Gastroesophageal sphincter (tissue), 4 donors: ENCODE measurements around the gene ZBED3. TPM values are rescaled to one million over a fixed set of nuclear protein-coding genes. Genes with fewer than 3 reads are reported as not detected.

Experiments used
- ATAC-seq: fragments of 150-250 bp; one replicate; pipeline ENCODE4 v1.9.1; 2016; ENCODE audit warnings: mild to moderate bottlenecking, moderate library complexity
- H3K27ac ChIP-seq, 4 donors: fragments of 200-600 bp; sonication (generic) in 3 of 4; 1 replicate in 3 of 4; 2 replicates in 1 of 4; pipeline ENCODE4 v1.5.1; 2016 to 2019
- H3K27me3 ChIP-seq: fragments of 200-600 bp; sonication (generic); one replicate; pipeline ENCODE4 v1.5.1; 2019
- H3K36me3 ChIP-seq, 2 donors: fragments of 200-600 bp; sonication (generic); one replicate each; pipeline ENCODE4 v1.5.1; 2019; ENCODE audit warnings: control low read depth in 1 of 2
- H3K4me1 ChIP-seq, 3 donors: fragments of 200-600 bp; sonication (generic); 1 replicate in 2 of 3; 2 replicates in 1 of 3; pipeline ENCODE4 v1.5.1; 2016 to 2019; ENCODE audit warnings: control low read depth in 2 of 3
- H3K4me3 ChIP-seq, 2 donors: fragments of 200-600 bp; sonication (generic); one replicate each; pipeline ENCODE4 v1.5.1; 2019; ENCODE audit warnings: mild to moderate bottlenecking in 1 of 2, moderate library complexity in 1 of 2
- H3K9me3 ChIP-seq, 3 donors: fragments of 200-600 bp; sonication (generic); one replicate each; pipeline ENCODE4 v1.5.1; 2017 to 2019; ENCODE audit warnings: control low read depth in 2 of 3
- CTCF ChIP-seq, 4 experiments: fragments of 200-600 bp in 2 of 4; fragments of 450-650 bp in 2 of 4; sonication (generic) in 1 of 4; IDR thresholded peaks; one replicate each; pipeline ENCODE4 v1.5.1; 2017 to 2019; ENCODE audit warnings: antibody characterized with exemption in 4 of 4, mild to moderate bottlenecking in 2 of 4, moderate library complexity in 2 of 4
- EP300 ChIP-seq: sonication (generic); formaldehyde crosslinking; IDR thresholded peaks from one replicate; pipeline ENCODE4 v1.6.1; 2017; ENCODE audit warnings: antibody characterized with exemption, mild to moderate bottlenecking
- POLR2A ChIP-seq, 2 donors: fragments of 450-650 bp; IDR thresholded peaks; one replicate each; pipeline ENCODE4 v1.6.1; 2017; ENCODE audit warnings: antibody characterized with exemption in 2 of 2, mild to moderate bottlenecking in 2 of 2, moderate library complexity in 1 of 2
- POLR2AphosphoS5 ChIP-seq: sonication (generic); formaldehyde crosslinking; IDR thresholded peaks from one replicate; pipeline ENCODE4 v1.6.1; 2017; ENCODE audit warnings: antibody characterized with exemption
- WGBS, 2 donors: methylation state at CpG; one replicate each; pipeline ENCODE4 v1.1.5; 2018; ENCODE audit warnings: low coverage in 1 of 2; 5-methylcytosine and 5-hydroxymethylcytosine counted together
- total RNA-seq, 4 donors: library from RNA; depleted of rRNA; stranded (reverse); fragments of >200 nt; gene quantifications; one replicate each; pipeline ENCODE4 v1.1.0, GENCODE V29; 2016

Gene ZBED3
- total RNA-seq, 4 donors from 2014 or later: 3.2 to 16.2 (median 9.2) TPM

- no peak for ATAC-seq
- H3K4me3 ChIP-seq: peak overlapping the region; percentile 60 to 67
- no peaks in the 10 kb centered on the region for H3K9me3 ChIP-seq
- peaks cover 0 to 20% (median 4%) of the 10 kb centered on the region in 3 donors for H3K4me1 ChIP-seq
- TF ChIP-seq POLR2AphosphoS5: no peak
- TF ChIP-seq POLR2A (IDR thresholded peaks at IDR 0.05): no peak
- TF ChIP-seq EP300: no peak
- TF ChIP-seq CTCF (IDR thresholded peaks at IDR 0.05): no peak
- H3K36me3 ChIP-seq: peaks cover 0 to 8% of the 10 kb centered on the region in 2 donors
- H3K27ac ChIP-seq: peak overlapping the region in 3 of 4 donors; percentile 84 to 88 (median 84)
- WGBS, 2 donors: 52 to 56% methylated on average over 3 to 4 of the region's 12 CpGs
- H3K27me3 ChIP-seq: no peaks in the 10 kb centered on the region
Measured at GRCh38 chr5:77077829-77078176, 9.3 kb downstream of the ZBED3 start.

GRCh38 chr5:77076961-77077828 lies 9.9 kb downstream of the ZBED3 start:
- peak overlapping the region; percentile 60 to 67 for H3K4me3 ChIP-seq
- WGBS, 2 donors: no CpG with 5 or more reads among the region's 105 CpGs
- H3K27ac ChIP-seq: peak overlapping the region in 3 of 4 donors; percentile 84 to 88 (median 84)
- TF ChIP-seq CTCF (IDR thresholded peaks at IDR 0.05): peak; percentile 77 to 87 (median 84)
- TF ChIP-seq POLR2A (IDR thresholded peaks at IDR 0.05): no peak
- H3K27me3 ChIP-seq: no peaks in the 10 kb centered on the region
- peaks cover 0 to 20% (median 4%) of the 10 kb centered on the region in 3 donors for H3K4me1 ChIP-seq
- peak; percentile 93 for ATAC-seq
- no peaks in the 10 kb centered on the region for H3K9me3 ChIP-seq
- H3K36me3 ChIP-seq: peaks cover 0 to 8% of the 10 kb centered on the region in 2 donors

DNA sequence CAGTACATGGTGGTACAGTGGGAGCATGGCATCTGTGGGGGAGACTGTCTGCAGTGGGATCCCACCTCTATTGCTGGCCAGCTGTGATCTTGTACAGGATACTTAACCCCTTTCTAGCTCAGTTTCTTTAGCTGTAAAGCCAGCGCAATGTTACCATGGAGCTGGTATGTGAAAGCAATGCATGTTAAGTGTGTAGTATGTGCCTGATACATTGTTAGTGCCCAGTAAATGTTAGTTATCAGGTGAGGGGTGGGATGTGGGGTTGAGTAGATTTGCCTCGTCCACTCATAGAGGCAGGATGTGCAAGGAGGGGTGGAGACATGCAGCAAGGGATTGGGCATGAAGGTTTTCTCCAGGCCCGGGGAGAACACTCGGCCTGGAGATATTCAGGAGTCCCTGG lies 12.3 kb downstream of the ZBED3 start:
- peaks cover 0 to 20% (median 4%) of the 10 kb centered on the region in 3 donors for H3K4me1 ChIP-seq

DNA sequence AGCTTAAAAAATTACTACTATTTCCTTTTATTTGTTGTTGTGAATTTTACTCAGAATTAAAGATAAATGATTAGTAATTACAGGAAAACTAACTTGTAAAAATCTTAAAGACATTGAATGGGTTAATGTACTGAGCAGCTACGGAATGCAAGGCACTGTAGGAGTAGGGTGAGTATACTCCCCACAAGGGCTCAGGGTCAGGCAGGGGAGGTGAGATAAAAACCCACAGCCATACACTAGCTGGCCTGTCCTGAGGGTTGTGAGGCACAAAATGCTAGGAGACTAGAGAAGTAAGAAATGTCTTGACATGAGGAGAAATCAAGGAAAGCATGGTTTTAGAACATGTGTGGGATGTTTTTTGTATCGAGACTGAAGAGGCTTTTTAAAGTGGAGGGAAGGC lies 13.4 kb downstream of the ZBED3 start:
- ATAC-seq: no peak
- H3K4me3 ChIP-seq: no peak overlapping the region

More for the DNA sequence above, 12.3 kb downstream of the ZBED3 start:
- H3K27me3 ChIP-seq: no peaks in the 10 kb centered on the region
- no peak overlapping the region for H3K27ac ChIP-seq
- TF ChIP-seq POLR2A (IDR thresholded peaks at IDR 0.05) (no peak), POLR2AphosphoS5 (no peak), EP300 (no peak), CTCF (IDR thresholded peaks at IDR 0.05) (no peak)
- peaks cover 0 to 11% of the 10 kb centered on the region in 2 donors for H3K36me3 ChIP-seq
- WGBS, 2 donors: 90 to 100% methylated on average over 1 to 4 of the region's 4 CpGs
- ATAC-seq: no peak
- H3K9me3 ChIP-seq: no peaks in the 10 kb centered on the region
- no peak overlapping the region for H3K4me3 ChIP-seq

GRCh38 chr5:77066823-77067442 lies 20.2 kb downstream of the ZBED3 start:
- WGBS, 2 donors: 50 to 89% methylated on average over 1 of the region's 1 CpG
- H3K9me3 ChIP-seq: no peaks in the 10 kb centered on the region
- H3K27ac ChIP-seq: no peak overlapping the region
- H3K36me3 ChIP-seq: peaks cover 3 to 69% of the 10 kb centered on the region in 2 donors
- TF ChIP-seq CTCF (IDR thresholded peaks at IDR 0.05): no peak
- TF ChIP-seq POLR2A (IDR thresholded peaks at IDR 0.05): no peak
- TF ChIP-seq POLR2AphosphoS5: no peak
- no peak for TF ChIP-seq EP300
- H3K27me3 ChIP-seq: no peaks in the 10 kb centered on the region
- ATAC-seq: peak; percentile 71
- H3K4me3 ChIP-seq: no peak overlapping the region
- no peaks in the 10 kb centered on the region for H3K4me1 ChIP-seq

More for the DNA sequence above, 13.4 kb downstream of the ZBED3 start:
- peaks cover 0 to 18% of the 10 kb centered on the region in 2 donors for H3K36me3 ChIP-seq
- no peak overlapping the region for H3K27ac ChIP-seq
- no peaks in the 10 kb centered on the region for H3K9me3 ChIP-seq
- WGBS, 2 donors: 67% methylated on average over 1 to 2 of the region's 2 CpGs
- H3K27me3 ChIP-seq: no peaks in the 10 kb centered on the region
- TF ChIP-seq EP300: no peak
- peaks cover 0 to 20% (median 4%) of the 10 kb centered on the region in 3 donors for H3K4me1 ChIP-seq
